Activated CD4-positive, CD25-positive, alpha-beta regulatory T cell (primary cell): ENCODE data around the gene TUBA3D.
"Not testable (repeated sequence)": the region's sequence is repeated elsewhere in the genome, so short reads cannot be mapped to it uniquely, and the experiment has no call there.

Source experiments
- DNase-seq, 4 experiments: peaks; one replicate each; lab custom pipeline; 2025; lab: John Stamatoyannopoulos, UW

TUBA3D gene

DNA sequence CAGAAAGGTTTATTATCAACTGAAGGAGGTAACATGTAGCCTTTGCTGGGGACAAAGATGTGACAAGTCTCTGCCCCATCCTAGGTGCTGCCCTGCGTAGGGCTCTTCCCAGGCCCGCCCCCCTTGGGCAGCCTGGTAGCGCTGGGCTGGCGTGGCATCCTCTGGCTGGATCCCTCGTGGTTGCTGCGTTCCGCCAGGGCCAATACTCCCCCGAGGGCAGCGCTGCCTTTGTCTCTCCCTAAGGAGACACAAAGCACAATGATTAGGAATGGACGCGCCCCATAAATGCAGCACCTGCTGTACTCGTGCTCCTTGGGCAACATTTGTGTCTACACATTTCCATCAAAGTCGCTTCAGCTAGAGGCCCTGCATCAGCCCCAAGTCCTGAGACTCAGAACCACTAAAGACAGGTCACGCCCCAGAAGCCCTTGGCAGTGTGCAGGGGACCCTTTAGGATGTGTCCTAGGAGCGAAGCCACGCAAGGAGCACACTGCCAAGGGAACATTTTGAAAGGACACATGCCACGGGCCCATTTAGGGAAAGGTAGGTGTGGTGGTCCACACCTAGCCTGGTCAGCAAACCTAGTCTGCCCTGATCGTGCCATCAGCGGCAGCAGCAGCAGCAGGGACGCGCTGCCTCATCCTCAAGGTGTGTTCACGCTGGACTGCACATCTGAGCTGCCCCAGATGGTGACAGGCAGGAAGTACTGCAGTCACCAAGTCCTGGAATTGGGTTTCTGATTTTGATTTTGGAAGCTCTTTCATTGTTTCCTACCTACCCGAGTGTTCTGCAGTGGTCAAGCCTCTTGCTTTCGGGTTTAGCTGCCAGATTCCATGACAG is 8.3 kb downstream of the TUBA3D start:
- not testable (repeated sequence) for DNase-seq

DNA sequence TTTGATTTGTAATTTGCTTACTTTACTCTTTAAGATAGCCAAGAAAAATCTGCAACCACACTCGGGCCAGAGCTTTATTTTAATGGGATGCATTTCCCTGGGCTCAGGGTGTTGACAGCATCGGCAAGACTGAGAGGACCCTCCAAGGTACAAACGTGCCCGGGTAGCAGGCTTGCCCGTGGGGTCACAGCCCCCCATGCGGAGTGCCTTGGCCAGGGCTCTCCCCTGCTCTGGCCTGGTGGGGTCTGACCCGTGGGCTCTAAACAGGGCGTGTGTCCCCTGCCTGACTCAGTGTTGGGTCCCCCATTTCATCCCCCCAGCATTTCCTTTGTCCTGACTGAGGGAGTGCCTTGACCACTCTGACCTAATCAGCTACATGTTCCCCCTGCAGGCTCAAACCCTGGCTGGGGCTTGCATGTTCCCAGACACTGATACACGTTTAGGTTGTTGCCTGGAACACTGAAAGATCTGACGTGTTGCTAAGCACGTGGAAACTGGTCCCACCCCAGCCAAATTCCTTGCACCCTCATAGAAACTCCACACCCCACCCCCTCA is 9.1 kb downstream of the TUBA3D start:
- DNase-seq, result not testable (repeated sequence)

DNA sequence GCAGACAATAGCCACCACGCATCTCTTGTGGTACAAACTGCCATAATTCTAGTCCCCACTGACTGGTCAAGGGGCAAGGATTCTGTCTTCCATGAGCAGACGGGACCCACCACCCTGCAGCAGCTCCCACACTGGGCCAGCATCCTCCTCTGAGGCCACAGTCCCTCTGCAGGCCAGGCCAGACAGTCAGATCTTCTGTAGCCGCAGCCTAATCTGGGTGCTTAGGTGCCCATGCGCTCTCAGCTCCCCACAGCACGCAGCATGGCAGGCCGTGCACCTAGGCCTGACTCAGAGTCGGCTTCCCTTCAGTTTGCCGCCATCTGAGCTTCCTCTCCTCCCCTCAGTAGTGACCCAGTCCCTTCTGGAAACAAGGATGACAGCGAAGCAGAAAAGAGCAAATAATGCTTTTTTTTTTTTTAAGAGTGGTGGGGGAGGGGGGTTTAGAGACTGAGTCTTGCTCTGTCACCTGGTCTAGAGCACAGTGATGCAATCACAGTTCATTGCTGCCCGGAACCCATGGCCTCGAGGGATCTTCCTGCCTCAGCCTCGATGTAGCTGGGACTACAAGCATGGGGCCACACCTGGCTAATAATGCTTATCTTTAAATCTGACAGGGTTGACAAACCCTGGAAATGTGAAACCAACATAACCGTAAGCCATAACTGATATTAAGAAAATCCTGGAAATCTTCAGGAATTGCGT is 10.4 kb downstream of the TUBA3D start:
- not testable (repeated sequence) for DNase-seq

DNA sequence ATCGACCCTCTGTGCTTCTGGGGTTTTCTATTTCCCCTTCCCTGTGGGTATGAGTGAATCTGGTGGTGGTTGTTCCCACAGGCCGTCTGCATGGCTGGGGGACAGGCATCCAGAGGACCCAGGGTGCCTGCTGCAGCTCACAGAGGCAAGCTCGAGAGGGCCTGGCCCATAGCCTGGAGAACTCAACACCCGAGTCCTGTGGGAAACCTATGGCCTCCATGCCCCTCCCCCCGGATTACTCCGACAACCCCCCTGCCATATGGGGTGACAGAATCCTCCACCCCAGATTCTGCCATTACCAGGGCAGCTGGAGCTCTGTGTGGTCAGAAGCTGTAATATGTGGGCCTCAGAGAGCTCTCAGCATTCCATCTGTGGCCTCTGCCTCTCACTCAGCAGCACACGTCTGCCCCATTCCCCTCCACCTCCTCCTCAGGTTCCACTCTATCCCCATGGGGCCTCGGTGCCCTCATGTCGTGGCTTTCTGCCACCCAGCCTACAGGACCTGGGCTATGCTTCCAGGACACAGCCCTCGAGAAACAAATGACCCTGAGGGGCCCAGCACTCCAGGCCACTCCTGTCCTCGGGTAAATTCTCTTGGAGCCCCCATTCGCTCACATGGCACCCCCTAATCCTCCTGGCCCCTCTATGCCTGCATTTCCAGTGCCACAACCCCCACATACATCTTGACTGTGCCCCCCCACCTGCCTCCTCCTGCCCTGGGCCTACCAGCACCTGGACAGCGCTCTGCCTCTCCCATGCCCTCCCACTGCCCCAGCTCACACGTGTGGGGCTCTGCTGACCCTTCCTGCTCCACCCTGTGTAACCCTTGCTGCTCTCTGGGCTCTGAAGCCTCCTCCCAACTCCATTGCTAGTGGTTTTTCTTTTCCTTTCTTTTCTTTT is 12.6 kb downstream of the TUBA3D start:
- DNase-seq, result no peak

DNA sequence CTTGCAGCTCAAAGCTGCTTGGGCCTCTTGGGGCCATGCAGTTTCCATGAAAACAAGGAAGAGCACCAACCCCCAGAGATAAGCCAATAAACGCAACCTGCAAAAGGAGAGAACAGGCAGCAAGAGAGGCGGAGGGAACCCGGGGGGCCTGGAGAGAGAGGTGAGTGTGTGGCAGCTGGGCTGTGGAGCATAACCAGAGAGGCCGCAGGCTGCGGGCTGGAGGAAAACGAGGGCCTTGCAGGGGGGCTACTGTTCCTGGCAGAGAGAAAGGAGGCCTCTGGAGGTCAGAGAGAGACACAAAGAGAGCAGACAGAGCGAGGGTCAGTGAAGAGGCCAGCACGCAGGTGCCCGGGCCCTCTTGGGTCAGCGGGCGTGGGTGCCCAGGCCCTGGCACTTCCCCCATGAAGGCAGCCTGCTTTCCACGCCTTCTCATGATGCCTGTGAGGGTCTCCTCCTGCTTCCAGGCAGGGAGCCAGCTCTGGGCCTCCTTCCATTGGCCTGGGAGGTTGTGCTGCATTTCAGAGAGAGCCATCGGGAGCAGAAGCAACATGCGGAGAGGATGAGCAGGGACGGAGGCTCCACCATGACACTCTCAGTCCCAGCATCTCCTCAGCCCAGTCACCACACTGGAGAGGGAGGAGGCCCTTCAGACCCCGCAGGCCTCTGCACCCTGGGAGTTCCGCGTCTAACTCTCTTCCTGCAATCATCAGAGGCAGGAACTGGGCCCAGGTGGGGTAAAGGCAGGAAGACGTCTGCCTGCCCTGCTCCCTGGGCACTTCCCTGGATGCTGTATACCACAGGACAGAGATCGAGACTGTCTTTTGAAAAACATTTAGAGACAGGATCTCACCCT is 14.9 kb downstream of the TUBA3D start:
- DNase-seq, result not testable (repeated sequence)

DNA sequence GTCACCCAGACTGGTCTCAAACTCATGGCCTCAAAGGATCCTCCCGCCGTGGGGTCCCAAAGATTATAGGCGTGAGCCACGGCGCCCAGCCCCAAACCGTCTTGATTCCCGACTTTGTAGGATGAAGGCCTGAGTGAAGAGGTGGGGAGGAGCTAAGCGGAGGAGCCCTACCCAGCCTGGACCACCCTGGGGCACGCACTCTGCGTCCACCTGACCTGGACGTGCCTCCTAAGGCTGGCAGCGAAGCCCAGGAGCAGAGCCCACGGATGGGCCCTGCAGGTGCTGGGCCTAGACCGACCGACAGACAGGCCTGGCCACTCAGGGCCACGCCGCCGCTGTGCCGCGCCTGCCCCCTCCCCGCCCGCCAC is 15.5 kb downstream of the TUBA3D start:
- not testable (repeated sequence) for DNase-seq

DNA sequence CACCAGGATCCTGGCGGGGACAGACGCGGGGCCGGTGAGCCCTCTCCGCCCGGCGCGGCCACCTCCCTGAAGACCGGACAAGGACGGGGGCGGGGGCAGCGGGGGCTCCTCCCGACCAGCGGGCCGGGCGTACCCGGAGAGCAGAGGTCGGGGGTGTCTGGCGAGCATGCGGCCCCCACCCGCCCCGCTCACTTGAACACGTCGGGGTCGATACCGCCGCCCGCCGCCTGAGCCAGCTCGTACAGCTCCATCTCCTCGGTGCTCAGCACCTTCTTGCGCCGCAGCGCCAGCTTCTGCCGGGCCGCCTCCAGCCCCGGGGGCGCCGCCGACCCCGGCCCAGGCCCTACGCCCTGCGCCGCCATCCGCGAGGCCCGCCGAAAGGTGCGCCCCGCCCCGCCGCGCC is 16.1 kb downstream of the TUBA3D start, which contains the start of gene MZT2A:
MZT2A (minus strand) TSS at position 383 of the 403 bp plus-strand sequence; CDS start at position 362, 21 bp downstream.
- DNase-seq, result peak; percentile 40 to 76 (median 46)

DNA sequence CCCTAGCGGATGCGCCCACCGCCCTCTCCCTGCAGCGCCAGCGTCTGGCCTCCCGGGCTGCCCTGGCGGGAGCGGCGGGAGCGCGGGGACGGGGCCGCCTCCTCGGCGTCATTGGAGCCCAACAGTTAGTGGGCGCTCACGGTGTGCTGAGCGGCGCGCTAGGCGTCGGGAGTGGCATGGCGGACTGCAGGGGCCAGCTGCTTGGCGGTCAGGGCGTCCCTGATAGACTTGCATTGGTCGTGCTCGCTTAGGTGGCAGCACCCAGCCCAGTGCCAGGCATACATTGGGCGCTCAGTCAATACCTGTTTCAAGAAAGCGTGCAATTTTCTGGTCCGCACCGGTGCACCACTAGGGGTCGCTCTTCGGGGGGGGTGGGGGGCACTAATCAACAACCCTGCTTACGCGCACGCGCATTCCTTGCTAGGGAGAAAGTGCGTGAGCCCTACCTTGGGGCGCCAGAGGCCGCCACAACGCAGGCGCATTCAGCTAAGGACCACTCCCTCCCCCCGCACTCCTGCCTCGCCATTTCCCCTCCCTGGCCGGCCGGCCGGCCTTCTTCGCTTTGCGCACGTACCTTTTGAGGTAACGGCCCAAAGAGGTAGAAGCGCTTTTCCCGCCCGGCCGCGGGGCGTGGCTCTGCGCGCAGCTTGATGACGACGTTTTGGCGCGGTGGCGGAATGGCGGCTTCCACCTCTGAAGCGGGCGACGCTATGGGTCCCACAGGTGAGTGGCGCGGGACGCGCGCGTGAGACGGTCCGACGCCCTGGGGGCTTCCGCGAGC is 16.7 kb downstream of the TUBA3D start:
- peak; percentile 88 to 99 (median 94) for DNase-seq

DNA sequence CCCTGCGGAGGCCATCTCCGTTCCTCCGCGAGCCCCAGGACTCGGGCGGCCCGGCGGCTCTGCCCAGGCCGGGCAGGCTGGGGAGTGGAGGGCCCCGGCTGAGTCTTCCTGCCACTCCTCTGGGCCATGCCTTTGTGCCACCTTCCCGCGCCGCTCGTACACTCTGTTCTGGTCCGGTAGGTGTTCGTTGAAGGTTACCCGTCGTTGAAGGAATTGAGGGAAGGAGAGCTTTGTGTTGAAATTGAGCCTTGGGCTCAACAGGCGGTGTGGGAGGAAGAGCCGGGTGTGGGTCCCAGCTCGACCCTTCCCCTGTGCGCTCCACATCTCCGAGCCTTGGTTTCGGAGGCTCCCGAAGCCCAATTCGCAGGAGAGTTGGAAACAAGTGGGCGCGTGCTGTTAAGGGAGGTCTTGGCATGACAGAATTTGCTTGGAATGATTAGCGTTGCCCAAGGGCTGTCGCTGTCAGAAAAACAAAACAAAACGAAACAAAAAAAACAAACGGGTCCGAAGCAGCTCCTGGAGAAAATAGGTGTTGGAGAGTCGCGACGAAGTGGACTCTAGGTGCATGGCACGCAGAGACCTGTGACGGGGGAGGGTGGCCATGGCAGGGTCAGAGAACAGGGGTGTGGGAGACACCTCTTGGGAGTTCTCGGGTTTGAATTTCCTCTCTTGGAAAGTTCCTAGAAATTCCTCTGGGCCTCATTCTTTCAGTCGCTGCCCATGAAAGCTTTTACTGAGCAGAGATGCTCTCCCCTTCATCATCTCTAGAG is 17.5 kb downstream of the TUBA3D start:
- no peak for DNase-seq

DNA sequence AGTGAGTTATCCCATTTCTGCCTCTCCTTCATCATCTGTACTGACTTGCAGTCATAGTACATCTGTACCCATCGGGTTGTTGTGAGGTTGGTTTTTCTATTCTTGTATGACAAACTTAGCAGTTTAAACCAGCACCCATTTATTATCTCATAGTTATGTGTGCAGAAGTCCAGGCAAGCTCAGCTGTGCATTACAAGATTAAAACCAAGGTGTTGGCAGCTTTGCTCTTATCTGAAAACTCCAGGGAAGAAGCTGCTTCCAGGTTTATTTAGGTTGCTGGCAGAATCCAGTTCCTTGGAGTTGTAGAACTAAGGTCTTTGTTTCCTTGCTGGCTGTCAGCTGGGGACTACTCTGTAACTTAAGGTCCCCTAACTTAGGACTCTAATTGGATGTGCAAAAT is 19.6 kb downstream of the TUBA3D start:
- not testable (repeated sequence) for DNase-seq

DNA sequence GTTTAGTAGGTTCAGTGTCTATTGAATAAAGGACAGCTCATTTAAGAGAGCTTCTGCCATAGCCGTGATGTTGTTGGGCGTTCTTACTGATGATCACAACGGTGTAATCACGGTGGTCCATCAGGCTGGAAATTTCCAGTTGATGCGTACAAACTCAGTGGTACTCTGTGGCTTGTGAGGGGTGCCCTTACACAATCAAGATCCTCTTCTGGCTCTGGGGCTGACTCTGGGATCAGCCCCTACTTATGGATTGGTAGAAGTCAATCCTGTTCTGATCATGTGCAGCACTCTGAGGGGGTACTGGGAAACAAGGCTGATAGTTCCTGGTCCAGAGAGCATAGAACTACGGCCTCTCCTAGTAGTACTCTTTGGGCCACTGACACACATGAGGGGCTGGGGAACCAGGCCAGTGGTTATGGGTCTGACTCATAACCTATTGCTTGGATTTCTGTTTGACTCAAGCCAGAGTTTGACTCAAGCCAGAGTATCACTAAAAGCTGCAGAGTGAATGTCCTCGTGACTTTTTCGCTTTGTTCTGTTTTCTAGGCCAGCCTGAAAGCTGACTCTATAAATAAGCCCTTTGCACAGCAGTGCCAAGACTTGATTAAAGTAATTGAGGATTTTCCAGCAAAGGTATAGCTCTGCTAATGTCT is 22.5 kb downstream of the TUBA3D start:
- DNase-seq, result not testable (repeated sequence)

DNA sequence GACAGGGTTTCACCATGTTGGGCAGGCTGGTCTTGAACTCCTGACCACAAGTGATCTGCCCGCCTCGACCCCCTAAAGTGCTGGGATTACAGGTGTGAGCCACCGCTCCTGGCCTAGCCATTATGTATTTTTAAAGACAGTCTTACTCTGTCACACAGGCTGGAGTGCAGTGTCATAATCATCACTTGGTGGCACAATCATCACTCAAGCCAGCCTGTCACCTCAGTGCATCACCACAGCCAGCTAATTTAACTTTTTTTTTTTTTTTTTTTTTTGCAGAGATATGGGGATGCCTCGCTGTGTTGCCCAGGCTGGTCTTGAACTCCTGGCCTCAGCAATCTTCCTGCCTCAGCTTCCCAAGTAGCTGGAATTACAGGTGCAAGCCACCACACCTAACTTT is 27.7 kb downstream of the TUBA3D start:
- not testable (repeated sequence) for DNase-seq

DNA sequence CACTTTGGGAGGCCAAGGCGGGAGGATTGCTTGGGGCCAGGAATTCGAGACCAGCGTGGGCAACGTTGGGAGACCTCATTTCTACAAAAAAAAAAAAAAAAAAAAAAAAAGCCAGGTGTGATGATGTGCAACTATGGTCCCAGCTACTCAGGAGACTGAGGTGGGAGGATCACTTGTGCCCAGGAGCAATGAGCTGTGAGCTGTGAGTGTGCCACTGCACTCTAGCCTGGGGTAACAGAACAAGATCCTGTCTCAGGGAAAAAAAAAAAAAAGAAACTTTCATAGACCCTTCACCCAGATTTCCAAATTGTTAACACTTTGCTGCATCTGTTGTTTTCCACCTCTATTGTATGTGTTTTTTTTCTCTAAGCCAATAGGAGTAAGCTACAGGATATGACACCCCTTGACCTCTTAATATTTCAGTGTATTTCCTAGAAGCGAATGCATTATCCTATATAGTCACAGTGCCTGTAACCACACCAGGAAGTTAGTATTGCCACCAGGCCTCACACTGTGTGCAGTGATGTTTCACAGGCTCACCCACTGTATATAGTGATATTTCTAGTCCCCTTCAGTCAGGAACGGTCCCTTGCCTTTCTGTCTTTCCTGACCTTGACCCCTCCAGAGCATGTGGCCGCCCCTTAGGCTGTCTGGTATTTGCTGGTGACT is 28.3 kb downstream of the TUBA3D start:
- DNase-seq, result not testable (repeated sequence)

DNA sequence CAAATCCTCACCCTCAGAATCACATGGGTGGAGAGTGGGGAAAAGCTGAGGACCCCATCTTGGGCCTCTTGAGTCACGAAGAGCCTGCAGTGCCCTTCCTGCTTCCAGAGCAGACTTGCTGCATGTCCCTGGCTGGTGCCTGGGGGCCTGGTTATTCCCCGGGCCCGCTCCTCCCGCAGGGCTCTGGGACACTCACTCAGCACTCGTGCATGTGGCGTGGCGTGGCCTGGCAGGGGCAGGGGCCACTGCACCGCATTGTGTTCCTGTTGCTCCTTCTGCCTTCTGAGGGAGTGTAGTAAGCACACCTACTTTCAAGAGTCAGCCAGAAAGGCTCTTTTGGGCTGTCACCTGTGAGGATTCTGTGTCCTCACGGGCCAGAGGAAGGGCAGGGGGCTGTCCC is 33.7 kb downstream of the TUBA3D start:
- DNase-seq, result no peak

DNA sequence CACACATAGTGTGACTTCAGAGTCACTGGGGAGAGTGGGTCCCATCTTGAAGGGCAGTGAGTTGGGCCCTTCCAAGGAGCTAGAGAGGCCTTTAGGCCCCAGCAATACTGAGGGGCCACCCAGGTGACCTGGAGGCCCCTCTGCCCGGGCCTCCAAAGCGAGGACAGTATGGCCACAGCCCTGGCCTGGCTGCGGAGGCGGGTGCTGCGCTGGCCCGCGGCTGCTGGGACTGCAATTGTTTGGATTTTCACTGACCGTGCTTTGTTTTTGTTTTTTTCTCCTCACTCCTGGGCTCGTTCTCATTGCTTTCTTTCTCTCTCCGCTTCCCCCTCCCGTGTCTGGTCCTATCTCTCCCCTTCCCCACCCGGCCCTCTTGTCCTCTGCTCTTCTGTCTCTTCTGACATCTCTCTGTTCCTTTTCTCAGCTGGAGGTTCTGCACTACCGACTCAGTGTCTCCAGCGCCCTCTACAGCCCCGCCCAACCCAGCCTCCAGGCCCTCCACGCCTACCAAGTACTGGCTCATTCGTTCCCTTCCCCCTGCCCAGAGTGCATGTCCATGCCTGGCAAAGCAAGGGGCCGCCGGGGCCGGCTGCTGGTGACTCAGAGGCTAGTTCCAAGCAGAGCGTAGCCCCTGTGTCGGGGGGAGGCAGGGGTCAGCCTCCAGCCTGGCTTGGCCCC is 35.5 kb downstream of the TUBA3D start:
- not testable (repeated sequence) for DNase-seq

DNA sequence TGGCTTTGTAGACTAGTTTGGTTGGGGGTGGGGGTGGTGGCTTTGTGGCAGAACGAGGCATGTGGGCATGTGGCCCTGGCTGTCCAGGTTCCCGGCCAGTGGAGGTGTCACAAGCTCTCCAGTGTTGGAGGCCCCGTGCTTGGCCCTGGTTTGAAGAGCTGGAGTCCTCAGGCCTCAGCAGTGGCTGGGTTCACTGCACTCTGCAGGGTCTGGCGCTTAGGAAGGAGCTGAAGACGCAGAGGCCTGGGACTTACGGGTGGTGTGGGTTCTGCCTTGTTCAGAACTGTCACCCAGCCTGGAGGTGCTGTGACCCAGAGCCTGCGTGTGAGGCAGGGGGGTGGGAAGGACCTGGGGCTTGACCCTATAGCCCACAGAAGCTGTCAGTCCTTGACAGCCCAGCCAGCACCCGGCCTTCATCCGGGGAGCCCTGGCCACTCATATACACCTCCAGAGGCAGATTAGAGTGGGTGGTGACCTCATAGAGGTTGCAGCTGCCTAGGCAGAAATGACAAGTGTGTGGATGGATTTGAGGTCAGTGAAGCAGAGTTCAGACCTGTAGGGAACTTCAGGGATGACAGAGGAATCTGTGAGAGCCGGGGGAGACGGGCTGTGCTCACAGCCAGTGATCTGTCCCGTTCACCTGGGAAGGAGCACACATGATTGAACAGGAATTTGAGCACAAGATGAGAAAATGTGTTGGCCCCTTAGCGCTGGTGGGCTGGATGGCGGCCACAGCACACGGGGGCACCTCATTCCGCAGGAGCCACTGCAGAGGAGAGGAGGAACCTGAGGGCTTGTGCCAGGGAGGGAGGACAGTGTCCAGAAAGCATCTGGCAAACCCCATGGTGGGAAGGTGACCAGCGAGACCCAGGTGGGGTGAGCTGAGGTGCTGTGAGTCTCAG is 36.3 kb downstream of the TUBA3D start:
- DNase-seq, result not testable (repeated sequence)
